ENCODE results near the gene DNAJC16.

The DNAJC16 gene

GRCh38 chr1:15538771-15539170 is 12.1 kb downstream of the DNAJC16 start:
- Histone ChIP-seq H3K27me3 (replicated peaks; ENCODE audit: control insufficient read depth, insufficient read depth, low read length, poor library complexity, severe bottlenecking) (no peaks in the 10 kb centered on the region), H3K4me1 (ENCODE audit: control insufficient read depth, insufficient read depth, low read length, poor library complexity, severe bottlenecking) (no peaks in the 10 kb centered on the region), H3K4me3 (ENCODE audit: insufficient read depth, low read depth, low read length, poor library complexity, severe bottlenecking) (no peak overlapping the region), H3K9me3 (ENCODE audit: control insufficient read depth, low read length) (no peaks in the 10 kb centered on the region), H3K27ac (ENCODE audit: insufficient read depth, low read length, poor library complexity, severe bottlenecking) (no peak overlapping the region), H3K36me3 (ENCODE audit: control insufficient read depth, insufficient read depth, low read length) (peaks cover 40% of the 10 kb centered on the region)
- DNase-seq, result no peak

GRCh38 chr1:15540186-15540585 is 13.5 kb downstream of the DNAJC16 start:
- no peaks in the 10 kb centered on the region for H3K27me3 ChIP-seq (replicated peaks; ENCODE audit: control insufficient read depth, insufficient read depth, low read length, poor library complexity, severe bottlenecking)
- no peak for DNase-seq
- H3K36me3 ChIP-seq (ENCODE audit: control insufficient read depth, insufficient read depth, low read length), result peaks cover 45% of the 10 kb centered on the region
- no peaks in the 10 kb centered on the region for H3K4me1 ChIP-seq (ENCODE audit: control insufficient read depth, insufficient read depth, low read length, poor library complexity, severe bottlenecking)
- H3K4me3 ChIP-seq (ENCODE audit: insufficient read depth, low read depth, low read length, poor library complexity, severe bottlenecking), result no peak overlapping the region
- H3K27ac ChIP-seq (ENCODE audit: insufficient read depth, low read length, poor library complexity, severe bottlenecking), result no peak overlapping the region
- no peaks in the 10 kb centered on the region for H3K9me3 ChIP-seq (ENCODE audit: control insufficient read depth, low read length)

- no peak overlapping the region for H3K4me3 ChIP-seq (ENCODE audit: insufficient read depth, low read depth, low read length, poor library complexity, severe bottlenecking)
Observed at GRCh38 chr1:15541231-15541792, 14.7 kb downstream of the DNAJC16 start.

GRCh38 chr1:15542388-15543250 is 16.0 kb downstream of the DNAJC16 start:
- Histone ChIP-seq H3K27me3 (replicated peaks; ENCODE audit: control insufficient read depth, insufficient read depth, low read length, poor library complexity, severe bottlenecking) (no peaks in the 10 kb centered on the region), H3K27ac (ENCODE audit: insufficient read depth, low read length, poor library complexity, severe bottlenecking) (no peak overlapping the region), H3K36me3 (ENCODE audit: control insufficient read depth, insufficient read depth, low read length) (peaks cover 48% of the 10 kb centered on the region), H3K4me1 (ENCODE audit: control insufficient read depth, insufficient read depth, low read length, poor library complexity, severe bottlenecking) (no peaks in the 10 kb centered on the region), H3K9me3 (ENCODE audit: control insufficient read depth, low read length) (no peaks in the 10 kb centered on the region), H3K4me3 (ENCODE audit: insufficient read depth, low read depth, low read length, poor library complexity, severe bottlenecking) (no peak overlapping the region)
- no peak for DNase-seq

More at GRCh38 chr1:15541231-15541792, 14.7 kb downstream of the DNAJC16 start:
- no peak for DNase-seq
- Histone ChIP-seq H3K27ac (ENCODE audit: insufficient read depth, low read length, poor library complexity, severe bottlenecking) (no peak overlapping the region), H3K9me3 (ENCODE audit: control insufficient read depth, low read length) (no peaks in the 10 kb centered on the region), H3K27me3 (replicated peaks; ENCODE audit: control insufficient read depth, insufficient read depth, low read length, poor library complexity, severe bottlenecking) (no peaks in the 10 kb centered on the region), H3K36me3 (ENCODE audit: control insufficient read depth, insufficient read depth, low read length) (peaks cover 44% of the 10 kb centered on the region), H3K4me1 (ENCODE audit: control insufficient read depth, insufficient read depth, low read length, poor library complexity, severe bottlenecking) (no peaks in the 10 kb centered on the region)

GRCh38 chr1:15543251-15543588 is 16.6 kb downstream of the DNAJC16 start:
- no peaks in the 10 kb centered on the region for H3K4me1 ChIP-seq (ENCODE audit: control insufficient read depth, insufficient read depth, low read length, poor library complexity, severe bottlenecking)
- H3K27me3 ChIP-seq (replicated peaks; ENCODE audit: control insufficient read depth, insufficient read depth, low read length, poor library complexity, severe bottlenecking), result no peaks in the 10 kb centered on the region
- H3K36me3 ChIP-seq (ENCODE audit: control insufficient read depth, insufficient read depth, low read length), result peaks cover 51% of the 10 kb centered on the region
- no peak for DNase-seq
- H3K9me3 ChIP-seq (ENCODE audit: control insufficient read depth, low read length), result no peaks in the 10 kb centered on the region
- no peak overlapping the region for H3K27ac ChIP-seq (ENCODE audit: insufficient read depth, low read length, poor library complexity, severe bottlenecking)
- H3K4me3 ChIP-seq (ENCODE audit: insufficient read depth, low read depth, low read length, poor library complexity, severe bottlenecking), result no peak overlapping the region

GRCh38 chr1:15543589-15544568 is 17.2 kb downstream of the DNAJC16 start:
- H3K4me3 ChIP-seq (ENCODE audit: insufficient read depth, low read depth, low read length, poor library complexity, severe bottlenecking), result no peak overlapping the region
- no peaks in the 10 kb centered on the region for H3K27me3 ChIP-seq (replicated peaks; ENCODE audit: control insufficient read depth, insufficient read depth, low read length, poor library complexity, severe bottlenecking)
- no peak overlapping the region for H3K27ac ChIP-seq (ENCODE audit: insufficient read depth, low read length, poor library complexity, severe bottlenecking)
- H3K9me3 ChIP-seq (ENCODE audit: control insufficient read depth, low read length), result no peaks in the 10 kb centered on the region
- DNase-seq, result no peak
- H3K4me1 ChIP-seq (ENCODE audit: control insufficient read depth, insufficient read depth, low read length, poor library complexity, severe bottlenecking), result no peaks in the 10 kb centered on the region
- H3K36me3 ChIP-seq (ENCODE audit: control insufficient read depth, insufficient read depth, low read length), result peaks cover 51% of the 10 kb centered on the region

- Histone ChIP-seq H3K4me1 (ENCODE audit: control insufficient read depth, insufficient read depth, low read length, poor library complexity, severe bottlenecking) (no peaks in the 10 kb centered on the region), H3K36me3 (ENCODE audit: control insufficient read depth, insufficient read depth, low read length) (peaks cover 40% of the 10 kb centered on the region), H3K9me3 (ENCODE audit: control insufficient read depth, low read length) (no peaks in the 10 kb centered on the region), H3K4me3 (ENCODE audit: insufficient read depth, low read depth, low read length, poor library complexity, severe bottlenecking) (no peak overlapping the region), H3K27me3 (replicated peaks; ENCODE audit: control insufficient read depth, insufficient read depth, low read length, poor library complexity, severe bottlenecking) (no peaks in the 10 kb centered on the region), H3K27ac (ENCODE audit: insufficient read depth, low read length, poor library complexity, severe bottlenecking) (no peak overlapping the region)
- DNase-seq, result no peak
Observed at GRCh38 chr1:15546641-15547040, 20.0 kb downstream of the DNAJC16 start.

- DNase-seq, result no peak
- Histone ChIP-seq H3K4me1 (ENCODE audit: control insufficient read depth, insufficient read depth, low read length, poor library complexity, severe bottlenecking) (no peaks in the 10 kb centered on the region), H3K4me3 (ENCODE audit: insufficient read depth, low read depth, low read length, poor library complexity, severe bottlenecking) (no peak overlapping the region), H3K27ac (ENCODE audit: insufficient read depth, low read length, poor library complexity, severe bottlenecking) (no peak overlapping the region), H3K9me3 (ENCODE audit: control insufficient read depth, low read length) (no peaks in the 10 kb centered on the region), H3K27me3 (replicated peaks; ENCODE audit: control insufficient read depth, insufficient read depth, low read length, poor library complexity, severe bottlenecking) (no peaks in the 10 kb centered on the region), H3K36me3 (ENCODE audit: control insufficient read depth, insufficient read depth, low read length) (peaks cover 15% of the 10 kb centered on the region)
Observed at GRCh38 chr1:15550573-15550972, 23.9 kb downstream of the DNAJC16 start.

GRCh38 chr1:15557008-15557407 is 30.4 kb downstream of the DNAJC16 start:
- Histone ChIP-seq H3K9me3 (ENCODE audit: control insufficient read depth, low read length) (no peaks in the 10 kb centered on the region), H3K27ac (ENCODE audit: insufficient read depth, low read length, poor library complexity, severe bottlenecking) (no peak overlapping the region), H3K36me3 (ENCODE audit: control insufficient read depth, insufficient read depth, low read length) (peaks cover 23% of the 10 kb centered on the region), H3K4me3 (ENCODE audit: insufficient read depth, low read depth, low read length, poor library complexity, severe bottlenecking) (no peak overlapping the region), H3K27me3 (replicated peaks; ENCODE audit: control insufficient read depth, insufficient read depth, low read length, poor library complexity, severe bottlenecking) (no peaks in the 10 kb centered on the region), H3K4me1 (ENCODE audit: control insufficient read depth, insufficient read depth, low read length, poor library complexity, severe bottlenecking) (no peaks in the 10 kb centered on the region)
- DNase-seq, result no peak

Data from effector memory CD4-positive, alpha-beta T cell (primary cell).